Prostate gland (tissue), 2 donors: ENCODE measurements around the gene SLC35F4. TPM values are rescaled to one million over a fixed set of nuclear protein-coding genes. Genes with fewer than 3 reads are reported as not detected.

Source experiments
- DNase-seq: peaks from one replicate; pipeline ENCODE4 v3.0.0-alpha.2; 2019; ENCODE audit warnings: low spot score
- H3K27ac ChIP-seq, 2 donors: fragments of 200-600 bp; sonication (generic); 2 replicates each; pipeline ENCODE4 v1.5.1; 2017 to 2019
- H3K27me3 ChIP-seq: fragments of 200-600 bp; sonication (generic); replicated peaks from 2 replicates; pipeline ENCODE4 v1.5.1; 2019; ENCODE audit not compliant: insufficient read depth
- H3K36me3 ChIP-seq, 2 donors: fragments of 200-600 bp; sonication (generic); 1 replicate in 1 of 2; 2 replicates in 1 of 2; pipeline versions ENCODE4 v1.5.1 to v1.8.1; 2017 to 2019
- H3K4me1 ChIP-seq: fragments of 200-600 bp; sonication (generic); replicated peaks from 2 replicates; pipeline ENCODE4 v1.5.1; 2019
- H3K4me3 ChIP-seq, 2 donors: fragments of 200-600 bp; sonication (generic); 2 replicates each; pipeline ENCODE4 v1.5.1; 2017 to 2019
- H3K9me3 ChIP-seq: fragments of 200-600 bp; sonication (generic); 2 replicates; pipeline ENCODE4 v1.5.1; 2017
- CTCF ChIP-seq, 4 experiments: fragments of 200-600 bp in 2 of 4; fragments of 450-650 bp in 2 of 4; sonication (generic) in 2 of 4; IDR thresholded peaks; 1 replicate in 3 of 4; 2 replicates in 1 of 4; pipeline ENCODE4 v1.5.1; 2016 to 2019; ENCODE audit warnings: antibody characterized with exemption in 4 of 4, mild to moderate bottlenecking in 2 of 4, moderate library complexity in 2 of 4
- POLR2A ChIP-seq: fragments of 450-650 bp; IDR thresholded peaks from one replicate; pipeline ENCODE4 v1.6.1; 2016; ENCODE audit warnings: antibody characterized with exemption, mild to moderate bottlenecking
- POLR2AphosphoS5 ChIP-seq: sonication (generic); formaldehyde crosslinking; IDR thresholded peaks from one replicate; pipeline ENCODE4 v1.6.1; 2017; ENCODE audit warnings: antibody characterized with exemption
- WGBS: methylation state at CpG from one replicate; pipeline ENCODE4 v1.1.5; 2018; 5-methylcytosine and 5-hydroxymethylcytosine counted together
- intact Hi-C: fragments of 100-400 bp; cut with DNase I; formaldehyde crosslinking; loops from one replicate; pipeline ENCODE4 v1.14.2; 2022
- total RNA-seq, 2 donors: library from RNA; depleted of rRNA; stranded (reverse); fragments of >200 nt; gene quantifications; one replicate each; pipeline ENCODE4 v1.1.0, GENCODE V29; 2016

Gene SLC35F4
- total RNA-seq, 2 donors from 2014 or later: 2.4 to 2.9 TPM

GRCh38 chr14:57785058-57785457, 80.8 kb downstream of the SLC35F4 start:
- Histone ChIP-seq H3K27ac (no peak overlapping the region), H3K4me3 (no peak overlapping the region), H3K9me3 (no peaks in the 10 kb centered on the region), H3K4me1 (no peaks in the 10 kb centered on the region), H3K27me3 (no peaks in the 10 kb centered on the region), H3K36me3 (no peaks in the 10 kb centered on the region)
- TF ChIP-seq POLR2AphosphoS5 (no peak), CTCF (IDR thresholded peaks at IDR 0.05) (no peak), POLR2A (no peak)
- 34% methylated on average over 3 of the region's 3 CpGs for WGBS
- intact Hi-C loops: no loop called here
- no peak for DNase-seq

- intact Hi-C loops: no loop called here
- H3K36me3 ChIP-seq: no peaks in the 10 kb centered on the region
- no peak for DNase-seq
- H3K27ac ChIP-seq: no peak overlapping the region
- no peaks in the 10 kb centered on the region for H3K27me3 ChIP-seq
- TF ChIP-seq POLR2AphosphoS5 (no peak), POLR2A (no peak), CTCF (IDR thresholded peaks at IDR 0.05) (no peak)
- no peaks in the 10 kb centered on the region for H3K9me3 ChIP-seq
- 94% methylated on average over 4 of the region's 4 CpGs for WGBS
- H3K4me3 ChIP-seq: no peak overlapping the region
- no peaks in the 10 kb centered on the region for H3K4me1 ChIP-seq
Measured at GRCh38 chr14:57771801-57772200, 94.1 kb downstream of the SLC35F4 start.

GRCh38 chr14:57769863-57770523, 95.9 kb downstream of the SLC35F4 start:
- WGBS: 90% methylated on average over 5 of the region's 5 CpGs
- TF ChIP-seq POLR2A: no peak
- no peak for TF ChIP-seq CTCF (IDR thresholded peaks at IDR 0.05)
- TF ChIP-seq POLR2AphosphoS5: no peak
- Histone ChIP-seq H3K4me1 (no peaks in the 10 kb centered on the region), H3K27me3 (no peaks in the 10 kb centered on the region), H3K9me3 (no peaks in the 10 kb centered on the region), H3K27ac (no peak overlapping the region), H3K36me3 (no peaks in the 10 kb centered on the region), H3K4me3 (no peak overlapping the region)
- intact Hi-C loops: no loop called here
- no peak for DNase-seq

- Histone ChIP-seq H3K36me3 (no peaks in the 10 kb centered on the region), H3K9me3 (no peaks in the 10 kb centered on the region), H3K27me3 (no peaks in the 10 kb centered on the region), H3K4me1 (no peaks in the 10 kb centered on the region), H3K27ac (no peak overlapping the region), H3K4me3 (no peak overlapping the region)
- TF ChIP-seq POLR2A (no peak), POLR2AphosphoS5 (no peak), CTCF (IDR thresholded peaks at IDR 0.05) (no peak)
- intact Hi-C loops: no loop called here
- 53% methylated on average over 2 of the region's 2 CpGs for WGBS
- DNase-seq: no peak
Measured at GRCh38 chr14:57761800-57762199, 104.1 kb downstream of the SLC35F4 start.

- no peaks in the 10 kb centered on the region for H3K4me1 ChIP-seq
- DNase-seq: no peak
- no peaks in the 10 kb centered on the region for H3K27me3 ChIP-seq
- no peak overlapping the region for H3K27ac ChIP-seq
- intact Hi-C loops: no loop called here
- 82% methylated on average over 2 of the region's 2 CpGs for WGBS
- TF ChIP-seq POLR2A: no peak
- no peak for TF ChIP-seq POLR2AphosphoS5
- no peak for TF ChIP-seq CTCF (IDR thresholded peaks at IDR 0.05)
- no peaks in the 10 kb centered on the region for H3K9me3 ChIP-seq
- no peak overlapping the region for H3K4me3 ChIP-seq
- H3K36me3 ChIP-seq: no peaks in the 10 kb centered on the region
Measured at GRCh38 chr14:57760896-57761295, 105.0 kb downstream of the SLC35F4 start.
